NCI-H2171 treated with DMSO at 0.1 percent for 48 hours (cell line): Measurements from ENCODE around the gene NTPCR.
A peak's percentile ranks its signal among the peaks of the same experiment; 100 is the strongest.
"Not testable (repeated sequence)": the region's sequence is repeated elsewhere in the genome, so short reads cannot be mapped to it uniquely, and the experiment has no call there.

ENCODE experiments used
- DNase-seq: peaks from one replicate; lab custom pipeline; 2025; lab: John Stamatoyannopoulos, UW

The NTPCR gene

GRCh38 chr1:232984577-232985425, 34.4 kb downstream of the NTPCR start:
- no peak for DNase-seq

- no peak for DNase-seq
Measured at GRCh38 chr1:232985882-232986526, 35.6 kb downstream of the NTPCR start.

- no peak for DNase-seq
Measured at GRCh38 chr1:232986527-232986922, 36.1 kb downstream of the NTPCR start.

- DNase-seq: no peak
Measured at GRCh38 chr1:232987046-232987773, 36.8 kb downstream of the NTPCR start.

- DNase-seq: no peak
Measured at GRCh38 chr1:232987774-232988140, 37.3 kb downstream of the NTPCR start.

- peak; percentile 88 for DNase-seq
Measured at GRCh38 chr1:232988572-232989040, 38.2 kb downstream of the NTPCR start.

GRCh38 chr1:232990176-232991128, 40.0 kb downstream of the NTPCR start:
- DNase-seq: no peak

GRCh38 chr1:232991238-232991637, 40.8 kb downstream of the NTPCR start:
- DNase-seq: no peak

GRCh38 chr1:232992227-232992626, 41.8 kb downstream of the NTPCR start:
- no peak for DNase-seq

GRCh38 chr1:232993555-232993954, 43.1 kb downstream of the NTPCR start:
- no peak for DNase-seq

- no peak for DNase-seq
Measured at GRCh38 chr1:232995189-232995588, 44.8 kb downstream of the NTPCR start.

- no peak for DNase-seq
Measured at GRCh38 chr1:232996143-232996542, 45.7 kb downstream of the NTPCR start.

GRCh38 chr1:232998138-232998537, 47.7 kb downstream of the NTPCR start:
- no peak for DNase-seq

GRCh38 chr1:232998646-232999045, 48.2 kb downstream of the NTPCR start:
- no peak for DNase-seq

GRCh38 chr1:232999956-233000625, 49.7 kb downstream of the NTPCR start:
- no peak for DNase-seq

GRCh38 chr1:233003638-233004037, 53.2 kb downstream of the NTPCR start:
- DNase-seq: not testable (repeated sequence)

GRCh38 chr1:233004451-233004850, 54.0 kb downstream of the NTPCR start:
- no peak for DNase-seq

- DNase-seq: no peak
Measured at GRCh38 chr1:233005156-233005555, 54.7 kb downstream of the NTPCR start.

GRCh38 chr1:233005703-233006102, 55.3 kb downstream of the NTPCR start:
- DNase-seq: no peak

- no peak for DNase-seq
Measured at GRCh38 chr1:233006108-233006507, 55.7 kb downstream of the NTPCR start.

GRCh38 chr1:233006541-233006973, 56.1 kb downstream of the NTPCR start:
- DNase-seq: no peak
